Panc1 (cell line): ENCODE measurements around the gene ZNF362.

Experiments used
- POLR2AphosphoS5 ChIP-seq: IDR thresholded peaks from 2 replicates; pipeline ENCODE4 v1.6.1; 2012; ENCODE audit warnings: mild to moderate bottlenecking, low read depth, low read length, moderate library complexity
- TCF7L2 ChIP-seq: IDR thresholded peaks from 2 replicates; pipeline ENCODE4 v1.6.1; 2011; ENCODE audit warnings: mild to moderate bottlenecking, low read depth, low read length, inconsistent platforms
- TF ChIP-seq, protein P1 (sequence below): fragments of 450-650 bp; IDR thresholded peaks from 2 replicates; pipeline ENCODE4 v1.5.1; 2017; ENCODE audit warnings: mild to moderate bottlenecking

DNA sequence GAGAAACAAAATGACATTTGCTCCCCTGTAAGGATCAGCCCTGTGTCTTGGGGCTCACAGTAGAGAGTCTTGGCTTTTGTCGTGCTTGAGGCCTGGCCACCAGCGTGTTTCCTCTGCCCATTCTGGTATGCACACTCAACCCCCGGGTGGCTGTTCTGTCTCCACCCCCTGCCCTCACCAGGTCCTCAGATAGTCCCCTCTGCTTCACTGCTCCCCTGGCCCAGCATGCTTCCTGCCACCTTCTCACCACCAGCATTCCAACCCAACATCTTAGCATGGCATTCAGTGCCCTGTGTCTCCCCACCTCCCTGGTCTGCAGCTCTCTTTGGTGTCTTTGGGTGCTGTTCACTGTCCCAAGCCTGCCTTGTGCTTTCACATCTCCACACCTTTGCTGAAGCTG, 16.2 kb downstream of the ZNF362 start:
- TF ChIP-seq, protein P1, sequence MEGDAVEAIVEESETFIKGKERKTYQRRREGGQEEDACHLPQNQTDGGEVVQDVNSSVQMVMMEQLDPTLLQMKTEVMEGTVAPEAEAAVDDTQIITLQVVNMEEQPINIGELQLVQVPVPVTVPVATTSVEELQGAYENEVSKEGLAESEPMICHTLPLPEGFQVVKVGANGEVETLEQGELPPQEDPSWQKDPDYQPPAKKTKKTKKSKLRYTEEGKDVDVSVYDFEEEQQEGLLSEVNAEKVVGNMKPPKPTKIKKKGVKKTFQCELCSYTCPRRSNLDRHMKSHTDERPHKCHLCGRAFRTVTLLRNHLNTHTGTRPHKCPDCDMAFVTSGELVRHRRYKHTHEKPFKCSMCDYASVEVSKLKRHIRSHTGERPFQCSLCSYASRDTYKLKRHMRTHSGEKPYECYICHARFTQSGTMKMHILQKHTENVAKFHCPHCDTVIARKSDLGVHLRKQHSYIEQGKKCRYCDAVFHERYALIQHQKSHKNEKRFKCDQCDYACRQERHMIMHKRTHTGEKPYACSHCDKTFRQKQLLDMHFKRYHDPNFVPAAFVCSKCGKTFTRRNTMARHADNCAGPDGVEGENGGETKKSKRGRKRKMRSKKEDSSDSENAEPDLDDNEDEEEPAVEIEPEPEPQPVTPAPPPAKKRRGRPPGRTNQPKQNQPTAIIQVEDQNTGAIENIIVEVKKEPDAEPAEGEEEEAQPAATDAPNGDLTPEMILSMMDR: no peak
- no peak for TF ChIP-seq TCF7L2
- TF ChIP-seq POLR2AphosphoS5: no peak
